Loucy (cell line): ENCODE measurements around the gene ARHGAP26.

Experiments used
- EZH2phosphoT487 ChIP-seq: fragments of 200-600 bp; IDR thresholded peaks from 2 replicates; pipeline ENCODE4 v1.6.1; 2018; ENCODE audit warnings: antibody characterized with exemption, mild to moderate bottlenecking, moderate library complexity, borderline replicate concordance
- TF ChIP-seq, protein P1 (sequence below): fragments of 200-600 bp; sonication (generic); conservative IDR thresholded peaks from 2 replicates; pipeline ENCODE4 v1.5.1; 2014; ENCODE audit warnings: mild to moderate bottlenecking, antibody characterized with exemption, low read length

DNA sequence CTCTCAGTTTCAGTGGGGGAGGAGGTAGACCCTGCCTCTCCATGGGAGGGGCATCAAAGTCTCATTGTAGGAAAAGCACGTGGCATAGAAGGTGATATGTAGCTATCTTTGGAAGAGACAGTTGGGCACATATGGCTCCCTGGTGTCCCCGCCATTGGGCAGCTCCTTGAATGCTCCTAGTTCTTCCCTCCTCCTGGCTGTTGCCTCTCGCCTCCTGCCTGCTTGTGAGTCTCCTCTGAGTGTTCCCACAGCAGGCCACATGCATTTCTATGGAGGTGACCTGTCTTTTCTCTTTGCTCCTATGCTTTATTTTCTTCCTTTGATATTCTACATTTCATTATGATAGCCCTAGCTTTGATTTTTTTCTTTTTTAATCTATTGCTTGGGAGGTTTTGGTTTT, 138.5 kb downstream of the ARHGAP26 start:
- TF ChIP-seq, protein P1, sequence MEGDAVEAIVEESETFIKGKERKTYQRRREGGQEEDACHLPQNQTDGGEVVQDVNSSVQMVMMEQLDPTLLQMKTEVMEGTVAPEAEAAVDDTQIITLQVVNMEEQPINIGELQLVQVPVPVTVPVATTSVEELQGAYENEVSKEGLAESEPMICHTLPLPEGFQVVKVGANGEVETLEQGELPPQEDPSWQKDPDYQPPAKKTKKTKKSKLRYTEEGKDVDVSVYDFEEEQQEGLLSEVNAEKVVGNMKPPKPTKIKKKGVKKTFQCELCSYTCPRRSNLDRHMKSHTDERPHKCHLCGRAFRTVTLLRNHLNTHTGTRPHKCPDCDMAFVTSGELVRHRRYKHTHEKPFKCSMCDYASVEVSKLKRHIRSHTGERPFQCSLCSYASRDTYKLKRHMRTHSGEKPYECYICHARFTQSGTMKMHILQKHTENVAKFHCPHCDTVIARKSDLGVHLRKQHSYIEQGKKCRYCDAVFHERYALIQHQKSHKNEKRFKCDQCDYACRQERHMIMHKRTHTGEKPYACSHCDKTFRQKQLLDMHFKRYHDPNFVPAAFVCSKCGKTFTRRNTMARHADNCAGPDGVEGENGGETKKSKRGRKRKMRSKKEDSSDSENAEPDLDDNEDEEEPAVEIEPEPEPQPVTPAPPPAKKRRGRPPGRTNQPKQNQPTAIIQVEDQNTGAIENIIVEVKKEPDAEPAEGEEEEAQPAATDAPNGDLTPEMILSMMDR: no peak
- no peak for TF ChIP-seq EZH2phosphoT487
